ENCODE measurements around the gene DNMT3A.

The DNMT3A gene

GRCh38 chr2:25253153-25253626 lies 88.5 kb downstream of the DNMT3A start:
- no peak for DNase-seq

- DNase-seq = peak; percentile 93
Observed at GRCh38 chr2:25252291-25253152, 89.2 kb downstream of the DNMT3A start.

- peak; percentile 73 for DNase-seq
Observed at GRCh38 chr2:25251422-25252273, 90.1 kb downstream of the DNMT3A start.

- no peak for DNase-seq
Observed at GRCh38 chr2:25251071-25251421, 90.7 kb downstream of the DNMT3A start.

GRCh38 chr2:25250331-25251070 lies 91.2 kb downstream of the DNMT3A start:
- DNase-seq = no peak

GRCh38 chr2:25249785-25250184 lies 91.9 kb downstream of the DNMT3A start:
- DNase-seq = no peak

GRCh38 chr2:25247792-25248512 lies 93.8 kb downstream of the DNMT3A start:
- DNase-seq = no peak

- no peak for DNase-seq
Observed at GRCh38 chr2:25246558-25247290, 95.0 kb downstream of the DNMT3A start.

GRCh38 chr2:25246001-25246400 lies 95.7 kb downstream of the DNMT3A start:
- no peak for DNase-seq

GRCh38 chr2:25245141-25245540 lies 96.6 kb downstream of the DNMT3A start:
- no peak for DNase-seq

- DNase-seq = no peak
Observed at GRCh38 chr2:25243995-25244394, 97.7 kb downstream of the DNMT3A start.

- DNase-seq = no peak
Observed at GRCh38 chr2:25241452-25241851, 100.3 kb downstream of the DNMT3A start.

GRCh38 chr2:25240636-25241035 lies 101.1 kb downstream of the DNMT3A start:
- DNase-seq = no peak

- DNase-seq = no peak
Observed at GRCh38 chr2:25238920-25239319, 102.8 kb downstream of the DNMT3A start.

- DNase-seq = no peak
Observed at GRCh38 chr2:25237764-25238163, 104.0 kb downstream of the DNMT3A start.

- DNase-seq = no peak
Observed at GRCh38 chr2:25236736-25237135, 105.0 kb downstream of the DNMT3A start.

- peak; percentile 39 for DNase-seq
Observed at GRCh38 chr2:25234738-25235137, 107.0 kb downstream of the DNMT3A start.

- no peak for DNase-seq
Observed at GRCh38 chr2:25233916-25234605, 107.7 kb downstream of the DNMT3A start.

- DNase-seq = no peak
Observed at GRCh38 chr2:25232248-25232825, 109.4 kb downstream of the DNMT3A start.

- DNase-seq = no peak
Observed at GRCh38 chr2:25230948-25231311, 110.8 kb downstream of the DNMT3A start.
